ENCODE measurements around the gene VMAC.

The VMAC gene

GRCh38 chr19:5908773-5909442, 4.2 kb downstream of the VMAC start:
- H3K4me1 ChIP-seq (ENCODE audit: control insufficient read depth, insufficient read depth, low read length): no peaks in the 10 kb centered on the region
- H3K4me3 ChIP-seq (ENCODE audit: low read length): no peak overlapping the region
- no peaks in the 10 kb centered on the region for H3K36me3 ChIP-seq (ENCODE audit: control insufficient read depth, insufficient read depth, low read length)
- no peaks in the 10 kb centered on the region for H3K9me3 ChIP-seq (ENCODE audit: control insufficient read depth, insufficient read depth, low read length)
- DNase-seq (ENCODE audit: low read depth, low spot score): no peak
- no peaks in the 10 kb centered on the region for H3K27me3 ChIP-seq (ENCODE audit: control insufficient read depth, insufficient read depth, low read length)
- H3K27ac ChIP-seq (ENCODE audit: low read length): no peak overlapping the region
- WGBS (ENCODE audit: insufficient coverage, insufficient read length): no CpG with 5 or more reads among the region's 14 CpGs

GRCh38 chr19:5910638-5910907, 5.9 kb downstream of the VMAC start:
- DNase-seq (ENCODE audit: low read depth, low spot score): no peak
- Histone ChIP-seq H3K4me1 (ENCODE audit: control insufficient read depth, insufficient read depth, low read length) (no peaks in the 10 kb centered on the region), H3K27ac (ENCODE audit: low read length) (no peak overlapping the region), H3K27me3 (ENCODE audit: control insufficient read depth, insufficient read depth, low read length) (no peaks in the 10 kb centered on the region), H3K9me3 (ENCODE audit: control insufficient read depth, insufficient read depth, low read length) (no peaks in the 10 kb centered on the region), H3K36me3 (ENCODE audit: control insufficient read depth, insufficient read depth, low read length) (no peaks in the 10 kb centered on the region), H3K4me3 (ENCODE audit: low read length) (no peak overlapping the region)
- no CpG with 5 or more reads among the region's 1 CpG for WGBS (ENCODE audit: insufficient coverage, insufficient read length)

DNA sequence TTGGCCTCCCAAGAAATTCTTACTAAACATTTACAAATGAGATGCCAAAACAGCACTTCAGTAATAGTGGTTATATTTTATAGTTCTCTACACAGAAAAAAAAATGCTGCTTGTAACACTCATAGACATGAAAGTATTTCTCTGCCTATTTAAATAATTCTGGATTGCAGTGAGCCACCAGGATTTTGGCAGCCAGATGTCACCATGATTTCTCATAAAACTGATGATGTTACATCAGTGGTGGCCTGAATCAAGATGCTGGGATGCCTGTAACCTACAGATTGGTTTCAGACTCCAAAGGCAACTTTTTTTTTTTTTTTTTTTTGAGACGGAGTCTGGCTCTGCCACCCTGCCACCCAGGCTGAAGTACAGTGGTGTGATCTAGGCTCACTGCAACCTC, 6.7 kb downstream of the VMAC start:
- no CpG with 5 or more reads among the region's 1 CpG for WGBS (ENCODE audit: insufficient coverage, insufficient read length)
- H3K4me3 ChIP-seq (ENCODE audit: low read length): no peak overlapping the region
- no peaks in the 10 kb centered on the region for H3K27me3 ChIP-seq (ENCODE audit: control insufficient read depth, insufficient read depth, low read length)
- no peak overlapping the region for H3K27ac ChIP-seq (ENCODE audit: low read length)
- H3K36me3 ChIP-seq (ENCODE audit: control insufficient read depth, insufficient read depth, low read length): peaks cover 3% of the 10 kb centered on the region
- no peak for DNase-seq (ENCODE audit: low read depth, low spot score)
- no peaks in the 10 kb centered on the region for H3K9me3 ChIP-seq (ENCODE audit: control insufficient read depth, insufficient read depth, low read length)
- no peaks in the 10 kb centered on the region for H3K4me1 ChIP-seq (ENCODE audit: control insufficient read depth, insufficient read depth, low read length)

- H3K27me3 ChIP-seq (ENCODE audit: control insufficient read depth, insufficient read depth, low read length): no peaks in the 10 kb centered on the region
- DNase-seq (ENCODE audit: low read depth, low spot score): no peak
- H3K27ac ChIP-seq (ENCODE audit: low read length): no peak within 1 kb of the TSS
- H3K4me3 ChIP-seq (ENCODE audit: low read length): no peak within 1 kb of the TSS
- no peaks in the 10 kb centered on the region for H3K9me3 ChIP-seq (ENCODE audit: control insufficient read depth, insufficient read depth, low read length)
- peaks cover 24% of the 10 kb centered on the region for H3K36me3 ChIP-seq (ENCODE audit: control insufficient read depth, insufficient read depth, low read length)
- no peaks in the 10 kb centered on the region for H3K4me1 ChIP-seq (ENCODE audit: control insufficient read depth, insufficient read depth, low read length)
- WGBS (ENCODE audit: insufficient coverage, insufficient read length): no CpG with 5 or more reads among the region's 10 CpGs
These were observed 9.2 kb downstream of the VMAC start, which contains the start of gene CAPS for GRCh38 chr19:5913739-5914357. CAPS (plus strand) TSS chr19:5914254; CDS start chr19:5914407, 153 bp downstream.

GRCh38 chr19:5914358-5914774, 9.7 kb downstream of the VMAC start:
- no CpG with 5 or more reads among the region's 22 CpGs for WGBS (ENCODE audit: insufficient coverage, insufficient read length)
- Histone ChIP-seq H3K9me3 (ENCODE audit: control insufficient read depth, insufficient read depth, low read length) (no peaks in the 10 kb centered on the region), H3K4me1 (ENCODE audit: control insufficient read depth, insufficient read depth, low read length) (no peaks in the 10 kb centered on the region), H3K27ac (ENCODE audit: low read length) (no peak overlapping the region), H3K36me3 (ENCODE audit: control insufficient read depth, insufficient read depth, low read length) (peaks cover 29% of the 10 kb centered on the region), H3K27me3 (ENCODE audit: control insufficient read depth, insufficient read depth, low read length) (no peaks in the 10 kb centered on the region), H3K4me3 (ENCODE audit: low read length) (no peak overlapping the region)
- no peak for DNase-seq (ENCODE audit: low read depth, low spot score)

DNA sequence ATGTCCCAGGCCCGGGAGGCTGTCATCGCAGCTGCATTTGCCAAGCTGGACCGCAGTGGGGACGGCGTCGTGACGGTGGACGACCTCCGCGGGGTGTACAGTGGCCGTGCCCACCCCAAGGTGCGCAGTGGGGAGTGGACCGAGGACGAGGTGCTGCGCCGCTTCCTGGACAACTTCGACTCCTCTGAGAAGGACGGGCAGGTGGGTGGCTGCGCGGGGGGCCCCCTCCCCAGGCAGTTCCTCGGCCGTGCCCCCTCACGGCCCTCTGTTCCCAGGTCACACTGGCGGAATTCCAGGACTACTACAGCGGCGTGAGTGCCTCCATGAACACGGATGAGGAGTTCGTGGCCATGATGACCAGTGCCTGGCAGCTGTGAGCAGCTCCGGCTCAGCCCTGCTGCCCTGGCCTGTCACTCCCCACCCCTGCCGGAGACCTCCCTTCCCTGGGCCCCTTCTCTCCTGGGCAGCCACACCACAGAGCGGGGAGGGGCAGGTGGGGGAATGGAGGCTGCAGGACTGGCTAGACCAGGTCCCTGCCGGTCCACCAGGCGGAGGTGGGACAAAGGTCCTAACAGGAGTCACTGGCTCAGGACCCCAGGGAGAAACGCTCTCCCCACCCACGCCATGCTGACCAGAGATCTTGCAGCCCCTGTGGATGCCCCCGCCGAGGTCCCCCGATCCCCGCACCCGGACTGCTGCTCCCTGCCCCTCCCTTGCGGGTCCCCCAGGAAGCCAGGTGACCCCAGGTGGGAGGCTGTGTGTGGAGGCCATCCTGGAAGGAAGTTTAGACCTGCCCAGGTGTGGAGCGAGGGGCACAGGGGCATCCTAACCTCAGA, 10.5 kb downstream of the VMAC start:
- no peak for DNase-seq (ENCODE audit: low read depth, low spot score)
- H3K27ac ChIP-seq (ENCODE audit: low read length): no peak overlapping the region
- WGBS (ENCODE audit: insufficient coverage, insufficient read length): no CpG with 5 or more reads among the region's 42 CpGs
- H3K36me3 ChIP-seq (ENCODE audit: control insufficient read depth, insufficient read depth, low read length): peaks cover 31% of the 10 kb centered on the region
- H3K4me3 ChIP-seq (ENCODE audit: low read length): no peak overlapping the region
- H3K9me3 ChIP-seq (ENCODE audit: control insufficient read depth, insufficient read depth, low read length): no peaks in the 10 kb centered on the region
- no peaks in the 10 kb centered on the region for H3K4me1 ChIP-seq (ENCODE audit: control insufficient read depth, insufficient read depth, low read length)
- no peaks in the 10 kb centered on the region for H3K27me3 ChIP-seq (ENCODE audit: control insufficient read depth, insufficient read depth, low read length)

- H3K27me3 ChIP-seq (ENCODE audit: control insufficient read depth, insufficient read depth, low read length): no peaks in the 10 kb centered on the region
- no peak for DNase-seq (ENCODE audit: low read depth, low spot score)
- H3K27ac ChIP-seq (ENCODE audit: low read length): no peak overlapping the region
- H3K9me3 ChIP-seq (ENCODE audit: control insufficient read depth, insufficient read depth, low read length): no peaks in the 10 kb centered on the region
- no CpG with 5 or more reads among the region's 11 CpGs for WGBS (ENCODE audit: insufficient coverage, insufficient read length)
- peaks cover 32% of the 10 kb centered on the region for H3K36me3 ChIP-seq (ENCODE audit: control insufficient read depth, insufficient read depth, low read length)
- no peaks in the 10 kb centered on the region for H3K4me1 ChIP-seq (ENCODE audit: control insufficient read depth, insufficient read depth, low read length)
- no peak overlapping the region for H3K4me3 ChIP-seq (ENCODE audit: low read length)
These were observed 11.1 kb downstream of the VMAC start for GRCh38 chr19:5915782-5916165.

- Histone ChIP-seq H3K4me3 (ENCODE audit: low read length) (no peak overlapping the region), H3K9me3 (ENCODE audit: control insufficient read depth, insufficient read depth, low read length) (no peaks in the 10 kb centered on the region), H3K4me1 (ENCODE audit: control insufficient read depth, insufficient read depth, low read length) (no peaks in the 10 kb centered on the region), H3K27ac (ENCODE audit: low read length) (no peak overlapping the region), H3K36me3 (ENCODE audit: control insufficient read depth, insufficient read depth, low read length) (peaks cover 32% of the 10 kb centered on the region), H3K27me3 (ENCODE audit: control insufficient read depth, insufficient read depth, low read length) (no peaks in the 10 kb centered on the region)
- no CpG with 5 or more reads among the region's 14 CpGs for WGBS (ENCODE audit: insufficient coverage, insufficient read length)
- no peak for DNase-seq (ENCODE audit: low read depth, low spot score)
These were observed 11.6 kb downstream of the VMAC start for GRCh38 chr19:5916181-5916708.

GRCh38 chr19:5917431-5918107, 12.9 kb downstream of the VMAC start:
- Histone ChIP-seq H3K27ac (ENCODE audit: low read length) (no peak overlapping the region), H3K4me1 (ENCODE audit: control insufficient read depth, insufficient read depth, low read length) (no peaks in the 10 kb centered on the region), H3K4me3 (ENCODE audit: low read length) (no peak overlapping the region), H3K36me3 (ENCODE audit: control insufficient read depth, insufficient read depth, low read length) (peaks cover 38% of the 10 kb centered on the region), H3K27me3 (ENCODE audit: control insufficient read depth, insufficient read depth, low read length) (no peaks in the 10 kb centered on the region), H3K9me3 (ENCODE audit: control insufficient read depth, insufficient read depth, low read length) (no peaks in the 10 kb centered on the region)
- no peak for DNase-seq (ENCODE audit: low read depth, low spot score)
- WGBS (ENCODE audit: insufficient coverage, insufficient read length): no CpG with 5 or more reads among the region's 36 CpGs

- Histone ChIP-seq H3K4me1 (ENCODE audit: control insufficient read depth, insufficient read depth, low read length) (no peaks in the 10 kb centered on the region), H3K27ac (ENCODE audit: low read length) (no peak overlapping the region), H3K9me3 (ENCODE audit: control insufficient read depth, insufficient read depth, low read length) (no peaks in the 10 kb centered on the region), H3K4me3 (ENCODE audit: low read length) (no peak overlapping the region), H3K27me3 (ENCODE audit: control insufficient read depth, insufficient read depth, low read length) (no peaks in the 10 kb centered on the region), H3K36me3 (ENCODE audit: control insufficient read depth, insufficient read depth, low read length) (peaks cover 45% of the 10 kb centered on the region)
- DNase-seq (ENCODE audit: low read depth, low spot score): no peak
- whole genome bisulfite sequencing (ENCODE audit: insufficient coverage, insufficient read length): no CpG with 5 or more reads among the region's 20 CpGs
These were observed 13.9 kb downstream of the VMAC start for GRCh38 chr19:5918463-5919079.
